ENCODE results near the gene ZBTB2. TPM values are rescaled to one million over a fixed set of nuclear protein-coding genes. Genes with fewer than 3 reads are reported as not detected.
A peak's percentile ranks its signal among the peaks of the same experiment; 100 is the strongest.
"Not testable (repeated sequence)": the region's sequence is repeated elsewhere in the genome, so short reads cannot be mapped to it uniquely, and the experiment has no call there.

ZBTB2 gene
- total RNA-seq, 1 donor from 2014 or later, result 9.2 TPM

- Histone ChIP-seq H3K36me3 (ENCODE audit: control insufficient read depth, insufficient read depth, low read length) (no peaks in the 10 kb centered on the region), H3K4me3 (ENCODE audit: low read depth, low read length) (no peak overlapping the region), H3K27me3 (ENCODE audit: control insufficient read depth, insufficient read depth, low read length) (no peaks in the 10 kb centered on the region)
- TF ChIP-seq CTCF (IDR thresholded peaks at IDR 0.05; ENCODE audit: insufficient read depth, low read length, severe bottlenecking), result no peak
- DNase-seq (ENCODE audit: low read depth) (peak; percentile 53), FAIRE-seq (no peak)
These were observed 68.8 kb downstream of the ZBTB2 start for GRCh38 chr6:151322570-151322969.

- Histone ChIP-seq H3K4me3 (ENCODE audit: low read depth, low read length) (no peak overlapping the region), H3K36me3 (ENCODE audit: control insufficient read depth, insufficient read depth, low read length) (no peaks in the 10 kb centered on the region), H3K27me3 (ENCODE audit: control insufficient read depth, insufficient read depth, low read length) (no peaks in the 10 kb centered on the region)
- TF ChIP-seq CTCF (IDR thresholded peaks at IDR 0.05; ENCODE audit: insufficient read depth, low read length, severe bottlenecking), result no peak
- FAIRE-seq, result no peak
- no peak for DNase-seq (ENCODE audit: low read depth)
These were observed 69.9 kb downstream of the ZBTB2 start for GRCh38 chr6:151321438-151321837.

- no peak overlapping the region for H3K4me3 ChIP-seq (ENCODE audit: low read depth, low read length)
- no peaks in the 10 kb centered on the region for H3K36me3 ChIP-seq (ENCODE audit: control insufficient read depth, insufficient read depth, low read length)
- FAIRE-seq (no peak), DNase-seq (ENCODE audit: low read depth) (no peak)
- no peaks in the 10 kb centered on the region for H3K27me3 ChIP-seq (ENCODE audit: control insufficient read depth, insufficient read depth, low read length)
- no peak for TF ChIP-seq CTCF (IDR thresholded peaks at IDR 0.05; ENCODE audit: insufficient read depth, low read length, severe bottlenecking)
These were observed 71.2 kb downstream of the ZBTB2 start for GRCh38 chr6:151320140-151320539.

GRCh38 chr6:151317995-151318365 is 73.4 kb downstream of the ZBTB2 start:
- Histone ChIP-seq H3K4me3 (ENCODE audit: low read depth, low read length) (no peak overlapping the region), H3K27me3 (ENCODE audit: control insufficient read depth, insufficient read depth, low read length) (no peaks in the 10 kb centered on the region), H3K36me3 (ENCODE audit: control insufficient read depth, insufficient read depth, low read length) (no peaks in the 10 kb centered on the region)
- TF ChIP-seq CTCF (IDR thresholded peaks at IDR 0.05; ENCODE audit: insufficient read depth, low read length, severe bottlenecking), result no peak
- FAIRE-seq, result no peak
- DNase-seq (ENCODE audit: low read depth), result no peak

- TF ChIP-seq CTCF (IDR thresholded peaks at IDR 0.05; ENCODE audit: insufficient read depth, low read length, severe bottlenecking), result no peak
- FAIRE-seq, result no peak
- DNase-seq (ENCODE audit: low read depth), result peak; percentile 86
- H3K27me3 ChIP-seq (ENCODE audit: control insufficient read depth, insufficient read depth, low read length), result no peaks in the 10 kb centered on the region
- H3K36me3 ChIP-seq (ENCODE audit: control insufficient read depth, insufficient read depth, low read length), result no peaks in the 10 kb centered on the region
- no peak overlapping the region for H3K4me3 ChIP-seq (ENCODE audit: low read depth, low read length)
These were observed 74.0 kb downstream of the ZBTB2 start for GRCh38 chr6:151317103-151317994.

GRCh38 chr6:151315661-151316060 is 75.7 kb downstream of the ZBTB2 start:
- H3K4me3 ChIP-seq (ENCODE audit: low read depth, low read length); FAIRE-seq; H3K27me3 ChIP-seq (ENCODE audit: control insufficient read depth, insufficient read depth, low read length); H3K36me3 ChIP-seq (ENCODE audit: control insufficient read depth, insufficient read depth, low read length); DNase-seq (ENCODE audit: low read depth): not testable (repeated sequence)

Other genes starting within 250 kb of the ZBTB2 start
- 5.0 and 15.0 TPM in 2 replicates for gene AKAP12, start 151.6 kb downstream of the ZBTB2 start, total RNA-seq
- gene RMND1, start 60.6 kb upstream of the ZBTB2 start, total RNA-seq, result 25.0 and 51.6 TPM in 2 replicates
- gene CCDC170, start 102.5 kb upstream of the ZBTB2 start, total RNA-seq, result not detected in 2 replicates